Forelimb muscle (tissue), 1 donor: ENCODE measurements around the gene CRYBG1. TPM values are rescaled to one million over a fixed set of nuclear protein-coding genes. Genes with fewer than 3 reads are reported as not detected.
"Not testable (repeated sequence)": the region's sequence is repeated elsewhere in the genome, so short reads cannot be mapped to it uniquely, and the experiment has no call there.

Source experiments
- DNase-seq: peaks from one replicate; pipeline ENCODE4 v3.0.0-alpha.2; 2013; ENCODE audit warnings: low read depth
- polyA plus RNA-seq: library from polyadenylated mRNA; unstranded; fragments of 120-200 nt; gene quantifications from one replicate; pipeline ENCODE4 v1.2.1, GENCODE V29; 2013; ENCODE audit not compliant: insufficient read length

The CRYBG1 gene
- polyA plus RNA-seq, 1 donor = 2.0 TPM

GRCh38 chr6:106547601-106548453, 187.3 kb downstream of the CRYBG1 start:
- no peak for DNase-seq

DNA sequence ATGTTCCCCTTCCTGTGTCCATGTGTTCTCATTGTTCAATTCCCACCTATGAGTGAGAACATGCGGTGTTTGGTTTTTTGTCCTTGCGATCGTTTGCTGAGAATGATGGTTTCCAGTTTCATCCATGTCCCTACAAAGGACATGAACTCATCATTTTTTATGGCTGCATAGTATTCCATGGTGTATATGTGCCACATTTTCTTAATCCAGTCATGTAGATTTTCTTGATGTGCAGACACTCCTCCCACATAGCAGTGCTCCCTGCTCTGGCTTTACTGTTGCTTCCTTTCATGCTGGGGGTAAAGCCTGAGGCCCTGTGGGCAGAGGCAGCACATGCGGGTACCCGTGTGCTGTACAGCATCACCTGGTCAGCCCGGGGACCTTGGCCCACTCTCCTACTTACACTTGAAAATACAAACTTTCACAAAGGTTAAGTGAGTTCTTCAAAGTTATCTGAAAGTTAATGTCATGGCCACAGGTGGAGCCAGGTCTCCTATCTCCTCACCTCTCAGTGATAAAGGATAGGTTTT, 188.5 kb downstream of the CRYBG1 start:
- not testable (repeated sequence) for DNase-seq

- no peak for DNase-seq
These were observed 189.0 kb downstream of the CRYBG1 start for GRCh38 chr6:106549521-106549920.

DNA sequence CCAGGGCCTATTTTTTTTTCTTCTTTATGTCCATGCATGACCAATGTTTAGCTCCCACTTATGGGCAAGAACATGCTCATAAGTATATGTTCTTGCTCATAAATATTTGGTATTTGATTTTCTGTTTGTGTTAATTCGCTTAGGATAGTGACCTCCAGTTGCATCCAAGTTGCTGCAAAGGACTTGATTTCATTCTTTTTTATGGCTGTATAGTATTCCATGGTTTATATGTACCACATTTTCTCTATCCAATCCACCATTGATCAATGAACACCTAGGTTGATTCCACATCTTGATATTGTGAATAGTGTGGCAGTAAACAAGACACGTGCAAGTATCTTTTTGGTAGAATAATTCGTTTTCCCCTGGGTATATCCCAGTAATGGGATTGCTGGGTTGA, 190.6 kb downstream of the CRYBG1 start:
- DNase-seq = no peak

GRCh38 chr6:106553440-106553839, 192.9 kb downstream of the CRYBG1 start:
- DNase-seq = no peak

DNA sequence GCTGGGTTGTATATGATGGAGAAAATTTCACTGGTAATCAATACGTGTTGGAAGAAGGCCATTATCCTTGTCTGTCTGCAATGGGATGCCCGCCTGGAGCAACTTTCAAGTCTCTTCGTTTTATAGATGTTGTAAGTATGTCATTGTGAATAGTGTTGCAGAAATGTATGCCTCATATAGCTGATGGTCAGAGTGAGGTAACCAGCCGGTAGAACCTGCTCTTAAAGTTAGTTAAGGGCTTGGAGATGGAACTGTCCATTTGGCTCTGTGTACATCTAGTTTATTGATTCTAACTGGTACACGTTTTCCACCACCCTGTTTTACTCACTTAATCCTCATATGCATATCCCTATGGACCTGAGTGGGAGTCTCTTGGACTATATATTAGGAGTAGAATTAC, 195.2 kb downstream of the CRYBG1 start:
- DNase-seq = no peak

DNA sequence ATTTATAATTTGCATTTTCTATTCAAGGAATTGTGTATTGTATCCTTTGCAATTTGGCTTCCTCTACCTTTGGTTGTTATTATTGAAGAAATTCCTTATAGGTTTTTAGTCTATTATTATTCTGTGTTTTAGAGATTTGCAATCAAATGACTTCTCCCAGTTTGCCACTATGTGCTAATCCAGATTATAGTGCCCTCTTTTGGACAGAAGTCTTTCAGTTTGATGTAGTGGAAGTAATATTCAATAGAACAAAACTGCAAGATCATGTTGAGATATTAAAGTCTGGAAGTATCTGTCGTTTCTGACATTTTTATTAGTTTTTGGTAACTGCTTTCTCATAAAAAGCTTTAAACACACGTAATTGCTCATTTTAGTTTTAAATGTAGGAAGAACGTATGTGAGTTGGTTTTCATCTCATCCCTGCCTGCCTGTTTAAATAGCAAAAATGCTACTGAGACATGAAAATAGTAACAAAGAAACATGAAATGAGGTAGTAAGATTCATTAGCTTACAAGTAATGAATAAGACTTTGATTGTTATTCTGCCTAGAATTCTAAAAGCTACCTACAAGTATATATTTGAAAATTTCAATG, 195.9 kb downstream of the CRYBG1 start:
- no peak for DNase-seq

DNA sequence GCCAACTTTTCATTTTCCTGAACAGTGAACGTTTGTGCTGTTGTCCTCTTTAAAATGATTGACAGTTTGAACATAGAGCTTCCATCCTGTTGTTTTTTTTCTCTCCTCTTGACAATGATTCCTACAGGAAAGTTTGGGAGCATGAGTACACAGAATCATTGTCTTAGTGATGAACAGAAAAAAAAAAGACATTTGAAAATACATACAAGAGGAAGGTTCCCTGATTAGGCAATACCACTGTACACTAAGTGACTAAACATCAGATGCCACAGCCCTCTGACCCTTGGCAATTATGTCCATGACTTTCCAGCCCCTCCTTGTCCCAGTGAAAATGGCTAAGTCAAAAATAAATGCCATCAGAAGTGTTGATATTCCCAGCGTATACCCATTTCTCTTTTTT, 197.3 kb downstream of the CRYBG1 start:
- no peak for DNase-seq

DNA sequence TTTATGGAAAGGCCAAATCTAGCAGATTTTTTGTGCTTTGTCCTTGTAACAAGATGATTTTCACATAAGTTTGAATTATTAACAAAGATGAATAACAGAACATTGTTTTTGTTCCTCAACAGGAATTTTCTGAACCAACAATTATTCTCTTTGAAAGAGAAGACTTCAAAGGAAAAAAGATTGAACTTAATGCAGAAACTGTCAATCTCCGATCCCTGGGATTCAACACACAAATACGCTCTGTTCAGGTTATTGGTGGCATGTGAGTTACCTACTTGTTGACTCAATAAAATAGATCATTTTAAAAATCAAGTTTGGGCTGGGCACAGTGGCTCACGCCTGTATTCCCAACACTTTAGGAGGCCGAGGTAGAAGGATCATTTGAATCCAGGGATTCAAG, 197.8 kb downstream of the CRYBG1 start:
- DNase-seq = no peak

DNA sequence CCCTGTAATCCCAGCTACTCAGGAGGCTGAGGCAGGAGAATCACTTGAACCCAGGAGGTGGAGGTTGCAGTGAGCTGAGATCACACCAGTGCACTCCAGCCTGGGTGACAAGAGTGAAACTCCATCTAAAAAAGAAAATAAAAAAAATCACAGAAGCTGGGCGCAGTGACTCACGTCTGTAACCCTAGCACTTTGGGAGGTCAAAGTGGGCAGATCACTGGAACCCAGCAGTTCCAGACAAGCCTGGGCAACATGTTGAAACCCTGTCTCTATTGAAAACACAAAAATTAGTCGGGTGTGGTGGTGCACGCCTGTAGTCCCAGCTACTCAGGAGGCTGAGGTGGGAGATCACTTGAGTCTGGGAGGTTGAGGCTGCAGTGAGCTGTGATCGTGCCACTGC, 199.1 kb downstream of the CRYBG1 start:
- not testable (repeated sequence) for DNase-seq

DNA sequence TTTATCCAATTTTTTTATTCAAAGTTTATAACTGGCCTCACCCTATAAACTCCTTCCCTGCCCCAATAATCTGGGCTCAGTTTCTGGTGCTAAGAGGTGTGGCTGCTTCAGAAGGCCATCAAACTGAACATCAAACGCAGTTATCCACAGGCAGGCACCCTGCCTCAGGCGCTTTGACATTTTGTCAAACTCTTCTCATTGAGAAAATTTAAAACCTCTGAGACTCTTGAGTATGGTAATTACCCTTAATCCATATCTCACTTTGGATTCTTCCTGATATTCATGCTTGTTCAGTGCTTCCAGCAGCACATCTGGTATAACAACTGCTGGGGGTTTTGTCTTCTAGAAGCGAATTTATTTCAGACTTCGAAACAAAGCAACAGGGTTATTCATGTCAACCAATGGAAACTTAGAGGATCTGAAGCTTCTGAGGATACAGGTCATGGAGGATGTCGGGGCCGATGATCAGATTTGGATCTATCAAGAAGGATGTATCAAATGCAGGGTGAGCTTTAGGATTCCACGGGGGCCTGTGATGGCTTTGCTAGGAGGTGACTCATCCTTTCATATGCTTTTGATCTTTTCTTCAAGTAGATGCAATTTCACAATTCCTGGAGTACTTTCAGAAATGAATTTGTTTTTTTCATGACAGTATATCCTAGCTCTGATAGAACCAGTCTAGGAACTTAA, 200.6 kb downstream of the CRYBG1 start:
- no peak for DNase-seq

GRCh38 chr6:106561686-106562405, 201.3 kb downstream of the CRYBG1 start:
- no peak for DNase-seq

- no peak for DNase-seq
These were observed 203.1 kb downstream of the CRYBG1 start for GRCh38 chr6:106563614-106564013.

DNA sequence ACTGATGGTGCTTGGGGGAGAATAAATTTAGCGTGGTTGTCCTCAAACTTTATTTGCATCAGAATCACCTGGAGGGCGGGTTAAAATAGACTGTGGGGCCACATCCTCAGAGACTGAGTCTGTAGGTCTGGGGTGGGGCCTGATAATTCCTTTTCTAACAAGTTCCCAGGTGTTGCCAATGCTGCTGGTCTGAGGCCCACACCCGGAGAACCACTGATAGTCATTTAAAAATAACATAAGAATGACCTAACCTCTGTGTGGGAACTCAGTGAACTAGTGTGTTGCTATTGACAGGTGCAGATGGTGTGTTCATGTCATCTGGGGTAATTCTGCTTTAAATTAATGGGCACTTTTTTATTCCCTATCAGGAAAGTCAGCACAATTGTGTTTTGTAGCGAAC, 204.0 kb downstream of the CRYBG1 start:
- DNase-seq = no peak

- DNase-seq = no peak
These were observed 208.0 kb downstream of the CRYBG1 start for GRCh38 chr6:106568530-106568929.

GRCh38 chr6:106569428-106569827, 208.9 kb downstream of the CRYBG1 start:
- DNase-seq = no peak

- no peak for DNase-seq
These were observed 211.9 kb downstream of the CRYBG1 start for GRCh38 chr6:106572436-106572835.

DNA sequence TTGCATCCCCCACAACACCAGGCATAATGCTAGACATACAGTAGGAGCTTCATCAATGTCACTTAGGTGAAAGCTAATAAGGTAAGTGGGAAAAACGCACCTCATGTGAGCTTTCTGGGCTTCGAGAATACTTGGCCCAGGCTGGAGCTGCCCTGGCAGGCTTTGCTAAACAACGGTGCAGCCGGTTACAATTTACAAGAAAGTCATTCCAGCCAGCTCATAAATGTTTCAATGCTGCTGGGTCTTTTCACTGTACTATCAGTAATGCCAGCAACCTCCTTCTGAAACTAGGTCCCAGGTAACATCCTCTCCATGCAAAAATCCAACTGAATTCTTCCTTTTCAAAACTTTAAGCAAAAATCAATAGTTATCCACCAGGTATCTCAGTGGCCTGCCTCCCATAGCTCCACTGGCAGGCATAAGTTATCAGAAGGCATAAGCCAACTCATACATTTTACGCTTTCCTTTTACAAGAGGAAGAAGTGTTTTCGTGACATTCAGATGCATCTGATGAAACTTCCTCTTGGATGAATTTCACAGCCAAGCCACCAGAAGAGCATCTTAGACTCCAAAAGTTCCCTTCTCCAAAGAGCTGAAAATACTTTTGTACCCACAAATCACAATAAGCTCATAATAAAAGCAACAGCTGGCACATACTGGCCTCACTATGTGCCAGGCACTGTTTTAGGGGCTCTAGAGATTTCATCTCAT, 212.5 kb downstream of the CRYBG1 start:
- DNase-seq = no peak

DNA sequence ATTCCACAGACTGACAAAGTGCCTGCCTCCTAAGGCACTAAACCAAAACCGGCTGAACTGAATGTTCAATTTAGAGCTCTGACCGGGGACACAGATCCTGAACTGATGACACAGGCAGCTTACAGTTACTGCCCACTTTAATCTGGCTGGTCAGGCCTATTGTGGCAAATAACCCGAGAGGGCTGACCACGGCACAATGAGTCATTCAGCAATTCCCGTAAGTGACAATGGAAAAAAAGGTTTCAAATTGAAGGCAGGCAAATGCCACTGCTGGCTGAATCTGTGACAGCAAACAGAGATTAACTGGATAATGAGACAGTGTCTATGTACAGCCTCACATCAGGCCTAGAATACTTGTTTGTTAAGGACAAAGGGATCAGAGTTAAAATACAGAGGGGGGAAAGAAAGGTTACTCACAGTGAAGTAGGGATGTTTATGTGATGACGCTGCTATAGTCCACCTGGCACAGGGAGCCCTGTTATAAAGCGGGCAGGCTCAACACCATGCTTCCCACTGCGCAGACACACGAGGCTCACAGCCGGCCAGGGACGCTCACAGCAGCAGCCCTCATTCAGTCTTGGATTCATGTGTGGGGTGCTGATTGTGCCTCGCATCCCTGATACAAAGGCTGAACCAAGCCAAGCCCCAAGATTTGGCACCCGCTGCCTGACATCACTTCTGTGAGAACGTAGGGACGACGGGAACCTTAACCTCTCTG, 214.4 kb downstream of the CRYBG1 start:
- no peak for DNase-seq

- DNase-seq = no peak
These were observed 218.8 kb downstream of the CRYBG1 start for GRCh38 chr6:106579281-106579680.

- DNase-seq = no peak
These were observed 221.0 kb downstream of the CRYBG1 start for GRCh38 chr6:106581468-106581867.
